HG03175 (cell line): ENCODE results near the gene NAGPA.

Source experiments
- ATAC-seq: cut with Tn5 transposase; IDR thresholded peaks from one replicate; pipeline ENCODE4 v1.9.1; 2021; ENCODE audit warnings: mild to moderate bottlenecking, moderate library complexity; ENCODE audit not compliant: unreplicated experiment

NAGPA gene

GRCh38 chr16:5031601-5032000, 2.1 kb downstream of the NAGPA start:
- no peak for ATAC-seq

- no peak for ATAC-seq
Observed at GRCh38 chr16:5030251-5030870, 3.4 kb downstream of the NAGPA start.

GRCh38 chr16:5028950-5029475, 4.7 kb downstream of the NAGPA start:
- ATAC-seq: no peak

DNA sequence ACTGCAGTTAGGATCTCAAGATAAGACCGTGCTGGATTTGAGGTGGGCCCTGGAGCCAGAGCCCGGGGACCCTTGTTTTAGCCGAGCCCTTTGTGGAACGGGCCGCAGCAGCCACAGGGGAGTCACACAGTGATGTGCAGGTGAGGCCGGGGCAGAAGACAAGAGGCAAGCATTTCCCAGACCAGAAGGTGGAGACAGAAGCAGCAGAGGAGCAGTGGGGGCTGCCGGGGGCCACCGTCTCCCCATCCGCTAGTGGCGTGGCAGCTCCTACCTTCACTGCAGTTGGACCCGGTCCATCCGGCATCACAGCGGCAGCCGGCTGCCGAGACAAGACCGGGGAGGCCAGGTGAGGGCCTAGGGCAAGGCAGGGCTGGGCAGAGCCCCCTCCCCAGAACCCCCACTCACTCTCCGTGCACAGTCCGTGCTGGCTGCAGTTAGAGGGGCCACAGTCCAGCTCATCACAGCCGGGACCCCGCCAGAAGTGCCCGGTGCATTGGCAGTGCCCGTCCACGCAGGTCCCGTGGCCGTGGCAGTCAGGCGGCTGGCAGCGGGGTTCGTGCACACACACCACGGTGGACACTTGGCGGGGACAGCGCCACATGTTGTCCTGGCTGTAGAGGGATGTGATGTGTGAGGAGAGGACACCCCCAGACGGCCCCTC, 6.0 kb downstream of the NAGPA start:
- no peak for ATAC-seq

GRCh38 chr16:5027086-5027485, 6.6 kb downstream of the NAGPA start:
- no peak for ATAC-seq

- ATAC-seq: no peak
Observed at GRCh38 chr16:5026664-5027063, 7.1 kb downstream of the NAGPA start.

GRCh38 chr16:5025171-5025632, 8.5 kb downstream of the NAGPA start:
- ATAC-seq: no peak

DNA sequence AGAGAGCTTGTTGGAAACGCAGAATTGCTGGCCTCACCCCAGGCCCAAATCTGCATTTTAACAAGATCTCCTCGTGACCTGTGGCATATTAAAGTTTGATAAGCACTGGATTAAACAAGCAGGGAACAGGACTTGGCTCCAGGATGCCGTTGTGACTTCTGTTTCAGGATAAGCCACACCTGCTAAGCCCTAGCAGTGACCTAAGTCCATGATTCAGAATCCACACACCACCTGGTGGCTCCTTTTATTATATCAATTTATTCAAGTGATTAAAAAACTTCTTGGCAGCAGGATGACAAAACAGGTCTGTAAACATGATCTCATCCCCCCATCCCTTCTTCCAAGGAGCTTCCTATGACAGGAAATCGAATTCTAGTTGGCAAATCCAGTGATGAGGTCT, 9.1 kb downstream of the NAGPA start:
- ATAC-seq: no peak

- no peak for ATAC-seq
Observed at GRCh38 chr16:5022521-5022920, 11.2 kb downstream of the NAGPA start.

DNA sequence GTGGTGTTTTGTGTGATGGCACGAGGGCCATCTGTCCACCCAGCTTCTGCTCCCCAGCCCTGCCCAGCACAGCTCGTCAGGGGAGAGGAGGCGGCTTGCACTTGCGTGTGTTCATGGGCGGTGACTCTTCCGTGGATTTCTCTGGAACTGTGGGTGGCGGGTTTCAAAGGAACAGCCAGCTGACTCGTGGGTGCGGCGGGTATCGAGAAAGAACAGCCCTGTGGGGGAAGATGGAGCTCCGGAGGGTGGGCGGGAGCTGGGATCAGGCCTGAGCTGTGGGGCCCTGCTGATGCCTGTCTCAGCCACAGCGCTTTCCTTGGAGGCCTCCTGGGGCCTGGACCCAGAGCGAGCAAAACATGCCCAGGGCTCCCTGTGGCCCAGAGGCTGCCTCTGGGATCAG, 13.2 kb downstream of the NAGPA start:
- no peak for ATAC-seq

GRCh38 chr16:5019775-5020174, 14.0 kb downstream of the NAGPA start:
- ATAC-seq: no peak

DNA sequence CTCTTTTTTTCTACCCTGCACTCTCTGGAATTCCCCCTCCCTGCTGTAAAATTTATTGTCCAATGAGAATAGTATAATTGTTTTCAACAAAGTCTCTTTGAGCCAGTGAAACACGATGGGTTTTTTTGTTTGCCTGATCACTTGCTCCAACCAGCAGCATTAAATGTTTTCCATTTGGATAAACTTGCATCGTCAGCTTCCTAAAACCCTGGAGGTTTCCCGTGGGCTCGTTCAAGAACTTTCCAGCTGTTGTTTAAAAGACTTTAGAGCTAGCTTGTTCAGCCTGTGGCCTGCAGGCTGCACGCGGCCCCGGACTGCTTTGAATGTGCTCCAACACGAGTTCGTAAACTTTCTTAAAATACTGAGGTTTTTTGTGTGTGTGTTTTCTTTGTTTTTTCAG, 14.9 kb downstream of the NAGPA start:
- ATAC-seq: no peak

GRCh38 chr16:5017678-5017969, 16.1 kb downstream of the NAGPA start:
- ATAC-seq: no peak

DNA sequence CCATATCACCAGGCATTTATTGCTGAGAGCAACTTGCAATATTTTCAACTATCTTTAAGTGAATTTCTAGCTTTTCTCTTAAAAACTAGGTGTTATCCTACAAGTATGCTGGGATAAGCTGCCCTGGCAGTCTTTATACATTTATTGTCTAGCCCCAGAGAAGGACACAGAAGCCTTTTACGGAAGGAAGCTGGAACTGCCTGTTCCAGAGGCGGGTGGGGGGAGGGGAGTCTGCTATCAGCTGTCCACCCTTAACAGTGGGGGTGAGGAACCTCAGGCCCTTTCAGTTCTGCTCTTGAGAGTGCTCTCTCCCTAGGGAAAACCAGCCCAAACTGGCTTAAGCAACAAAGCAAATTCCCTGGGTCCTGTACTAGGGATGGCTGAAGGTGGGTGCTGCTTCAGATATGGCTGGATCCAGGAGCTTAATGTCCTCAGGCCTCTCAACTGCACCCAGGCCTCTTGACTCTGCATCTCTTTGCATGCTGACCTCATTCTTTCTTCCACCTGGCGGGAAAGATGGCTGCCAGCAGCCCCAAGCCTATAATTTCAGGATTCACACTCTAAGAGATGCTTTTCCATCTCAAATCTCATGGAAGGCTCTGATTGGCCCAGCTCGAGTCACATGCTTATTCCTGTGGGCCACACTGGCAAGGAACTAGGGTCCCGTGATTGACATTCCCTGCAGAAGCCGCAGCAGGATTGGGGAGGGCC, 16.6 kb downstream of the NAGPA start:
- ATAC-seq: no peak

DNA sequence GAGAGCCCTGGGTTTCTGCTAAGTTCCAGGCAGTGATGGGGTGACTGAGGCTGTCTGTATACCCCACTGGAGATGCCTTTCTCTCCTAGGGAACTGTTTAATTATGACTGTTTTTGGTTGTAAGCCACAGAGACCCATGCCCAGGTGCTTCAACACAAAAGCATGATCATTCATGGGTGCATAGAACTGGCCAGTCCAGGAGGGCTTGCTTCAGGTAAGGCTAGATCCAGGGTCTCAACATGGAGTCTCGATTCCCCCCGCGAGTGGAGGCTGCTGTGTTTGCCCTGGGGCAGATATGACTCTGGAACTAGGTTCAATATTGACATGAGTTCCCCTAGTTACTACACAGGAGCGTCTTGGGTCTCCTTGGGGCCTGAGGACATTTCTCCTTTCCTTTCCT, 17.8 kb downstream of the NAGPA start:
- no peak for ATAC-seq

GRCh38 chr16:5015351-5015750, 18.4 kb downstream of the NAGPA start:
- ATAC-seq: no peak

- ATAC-seq: no peak
Observed at GRCh38 chr16:5012887-5013286, 20.8 kb downstream of the NAGPA start.

- ATAC-seq: no peak
Observed at GRCh38 chr16:5011637-5012036, 22.1 kb downstream of the NAGPA start.

- no peak for ATAC-seq
Observed at GRCh38 chr16:5010576-5011329, 23.0 kb downstream of the NAGPA start.

- no peak for ATAC-seq
Observed at GRCh38 chr16:5008311-5008731, 25.4 kb downstream of the NAGPA start.

GRCh38 chr16:5007256-5007655, 26.5 kb downstream of the NAGPA start:
- ATAC-seq: no peak
